NCI-H2081 (cell line): Measurements from ENCODE around the gene PPOX.

Experiments
- DNase-seq, 2 experiments: peaks; one replicate each; lab custom pipeline; 2025; lab: John Stamatoyannopoulos, UW

PPOX gene

DNA sequence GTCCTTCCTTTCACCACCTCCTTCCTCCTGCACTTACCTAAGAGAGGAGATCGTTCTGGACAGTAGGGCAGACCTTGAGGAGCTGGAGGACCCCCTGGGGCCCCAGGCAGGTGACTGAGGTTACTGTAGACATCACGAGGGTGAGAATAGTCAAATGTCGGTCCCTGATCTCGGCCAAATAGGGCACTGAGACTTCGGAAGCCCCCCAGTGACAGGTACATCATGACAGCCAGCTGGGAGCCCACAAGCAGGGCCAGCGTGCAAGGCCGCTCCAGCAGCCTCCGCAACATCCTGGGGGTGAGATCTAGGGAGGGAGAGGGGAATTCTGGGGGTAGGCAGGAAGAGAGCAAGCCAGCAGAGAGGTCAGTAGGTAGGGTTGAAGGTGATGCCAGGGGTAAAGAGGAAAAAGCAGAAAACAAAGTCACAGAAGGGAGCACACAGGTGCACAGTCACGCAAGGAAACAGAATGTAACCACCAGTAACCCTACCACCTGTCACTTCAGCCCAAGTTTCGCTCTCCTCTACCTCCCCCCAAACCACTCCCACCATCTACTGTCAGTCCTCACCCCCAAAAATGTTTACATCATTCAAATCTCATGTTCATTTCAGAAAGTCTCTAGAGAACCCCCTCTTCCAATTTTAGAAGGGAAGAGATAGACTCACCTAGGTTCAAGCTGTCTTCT is 9.7 kb downstream of the PPOX start:
- DNase-seq, result no peak

DNA sequence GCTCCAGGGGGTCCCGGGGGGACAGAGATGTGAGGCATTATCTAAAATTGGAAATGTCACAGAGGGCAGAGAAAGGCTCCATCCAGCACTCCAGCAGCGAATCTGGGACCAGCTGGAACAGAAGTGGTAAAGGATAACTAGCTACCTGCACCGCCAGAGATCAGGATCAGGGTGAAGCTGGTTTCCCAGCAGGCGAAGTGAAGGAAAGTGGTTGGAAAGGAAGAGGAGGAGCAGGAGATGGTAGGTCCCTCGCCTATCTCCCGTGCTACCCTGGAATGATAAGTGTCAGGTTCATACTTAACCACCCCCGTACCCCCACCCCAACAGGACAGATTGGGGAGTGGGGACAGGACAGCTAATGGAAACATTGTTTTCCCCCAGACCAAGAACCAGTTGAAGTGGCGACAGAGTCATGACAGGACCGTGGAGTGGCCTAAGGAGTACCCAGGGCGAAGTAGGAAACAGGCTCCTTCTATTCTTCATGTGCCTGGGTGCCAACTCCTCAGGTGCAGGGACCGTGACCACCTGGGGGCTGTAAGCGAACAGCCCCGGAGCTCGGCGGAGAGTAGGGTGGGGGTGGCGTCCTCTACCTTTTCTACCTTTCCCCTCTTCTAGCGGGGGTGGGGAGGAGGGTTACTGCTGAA is 10.4 kb downstream of the PPOX start:
- no peak for DNase-seq

DNA sequence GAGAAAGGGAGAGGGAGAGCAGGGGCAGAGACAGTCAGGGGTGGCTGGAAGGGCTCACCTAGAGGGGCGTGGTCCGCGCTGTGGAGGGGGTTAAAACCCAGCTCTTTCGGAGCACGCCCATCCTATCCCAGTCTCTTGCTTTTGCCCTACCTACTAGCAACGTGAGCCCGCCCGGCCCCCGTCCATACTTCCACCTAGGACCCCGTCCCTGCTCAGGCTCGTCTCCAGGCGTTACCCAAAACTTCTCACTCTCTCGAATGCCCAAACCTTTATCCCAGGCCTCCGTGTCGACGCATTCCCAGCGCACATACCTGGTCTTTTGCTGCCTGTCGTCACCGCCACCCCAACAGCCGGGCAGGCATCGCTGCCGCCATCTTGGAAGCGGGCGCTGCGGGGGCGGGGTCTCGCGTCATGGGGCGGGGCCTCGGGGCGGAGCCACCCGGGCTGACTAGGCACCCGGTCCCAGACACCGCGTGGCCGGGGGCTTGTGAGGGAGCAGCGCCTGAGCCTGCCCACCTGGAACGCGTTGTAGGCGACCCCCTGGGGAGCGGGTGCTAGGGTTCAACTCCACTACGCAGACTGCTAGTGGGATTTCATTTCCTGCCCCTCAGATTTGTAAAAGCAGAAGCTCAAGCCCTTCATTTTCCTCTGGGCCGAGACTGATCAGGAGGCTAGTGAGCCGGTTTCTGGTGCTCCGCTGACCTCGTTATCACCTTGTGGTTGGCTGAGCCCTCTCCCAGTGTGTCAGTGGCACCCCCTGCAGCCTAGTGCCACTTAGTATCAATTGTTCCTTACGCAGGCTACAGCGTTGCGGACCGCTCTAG is 11.1 kb downstream of the PPOX start, which contains the start of gene B4GALT3:
Gene B4GALT3 (minus strand): TSS at position 396 of the 824 bp plus-strand sequence. CDS start 1,447 bp downstream, outside the sequence.
- DNase-seq, result peak; percentile 91

DNA sequence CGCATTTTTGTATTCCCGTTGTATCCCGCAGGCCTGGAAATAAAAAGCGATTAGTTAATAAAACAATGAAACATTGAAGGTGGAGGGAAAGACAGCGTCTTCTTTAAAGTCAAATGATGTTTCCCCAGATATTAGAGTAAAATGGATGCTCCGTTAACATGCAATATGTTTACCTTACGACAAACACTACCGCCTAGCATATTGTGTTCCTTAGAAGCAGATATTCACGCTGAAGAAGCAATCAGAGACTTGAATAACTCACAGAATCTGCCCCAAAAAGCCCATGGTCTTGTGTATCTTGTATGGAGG is 11.7 kb downstream of the PPOX start:
- DNase-seq, result no peak

DNA sequence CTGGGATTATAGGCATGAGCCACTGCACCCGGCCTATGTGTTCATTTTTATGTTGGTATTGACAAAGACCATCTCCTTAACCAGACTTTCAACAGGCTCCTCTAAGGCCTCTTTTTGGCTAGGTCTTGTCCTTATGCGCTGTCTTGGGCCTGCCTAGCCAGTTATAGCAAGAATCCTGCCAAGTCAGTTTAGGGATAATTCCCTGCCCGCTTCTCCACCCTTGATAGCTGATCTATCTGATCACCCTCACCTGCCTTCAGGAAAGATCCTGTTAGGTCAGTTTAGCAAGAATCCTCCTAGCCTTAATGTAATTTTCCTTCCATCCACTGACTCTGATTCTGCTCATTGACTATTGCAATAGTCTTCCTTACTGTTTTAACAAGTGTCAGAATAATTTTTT is 13.5 kb downstream of the PPOX start:
- DNase-seq, result no peak

DNA sequence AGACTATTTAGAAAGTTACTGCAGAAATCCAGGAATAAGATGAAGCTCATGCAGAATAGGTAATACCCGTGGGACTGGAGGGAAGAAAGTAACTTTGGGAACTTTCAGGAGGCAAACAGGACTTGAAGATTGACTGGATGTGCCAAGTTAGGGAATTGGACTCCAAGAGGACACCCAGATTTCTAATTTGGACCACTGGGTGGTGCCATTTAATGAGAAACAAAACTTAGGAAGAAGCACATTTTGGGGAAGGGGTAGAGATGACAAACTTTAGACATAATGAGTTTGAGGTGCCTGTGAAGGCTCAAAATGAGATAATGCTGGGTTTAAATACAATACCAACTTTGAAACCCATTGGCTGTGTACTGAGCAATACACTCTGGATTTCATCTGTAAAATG is 14.4 kb downstream of the PPOX start:
- no peak for DNase-seq

DNA sequence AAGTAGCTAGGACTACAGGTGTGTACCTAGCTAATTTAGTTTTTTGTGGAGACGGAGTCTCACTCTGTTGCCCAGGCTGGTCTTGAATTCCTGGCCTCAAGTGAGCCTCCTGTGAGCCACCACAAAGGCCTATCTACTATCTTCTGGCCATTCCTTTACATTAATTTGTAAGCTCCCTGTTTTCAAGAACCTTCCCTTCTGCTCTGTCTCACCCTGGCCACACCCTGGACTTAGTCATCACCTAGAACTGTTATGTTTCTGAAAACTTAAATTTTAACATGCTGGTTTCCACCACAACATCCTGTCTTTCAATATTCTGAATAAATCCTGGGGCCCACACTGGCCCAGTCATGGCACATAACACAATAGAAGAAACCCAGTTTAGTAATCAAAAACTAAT is 16.0 kb downstream of the PPOX start:
- DNase-seq, result no peak

DNA sequence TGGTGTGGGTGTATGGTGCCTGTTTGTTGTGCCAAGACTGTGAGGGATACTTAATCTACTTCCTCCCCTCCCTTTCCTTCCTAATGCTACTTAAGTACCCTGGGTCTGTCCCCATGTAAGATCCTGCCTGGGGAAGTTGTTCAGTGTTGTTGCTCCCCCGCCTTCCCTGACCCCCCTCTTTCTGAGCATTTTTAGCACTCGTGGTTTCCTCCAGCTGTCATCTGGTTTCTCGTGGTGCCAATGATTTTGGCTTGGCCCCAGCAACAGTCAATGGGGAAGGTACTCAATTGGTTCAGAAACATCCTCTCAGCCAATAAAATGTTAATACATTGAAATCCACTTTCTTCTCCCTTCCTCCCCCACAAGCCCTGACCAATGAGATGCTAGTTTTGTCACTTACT is 19.1 kb downstream of the PPOX start:
- peak; percentile 48 to 68 for DNase-seq

DNA sequence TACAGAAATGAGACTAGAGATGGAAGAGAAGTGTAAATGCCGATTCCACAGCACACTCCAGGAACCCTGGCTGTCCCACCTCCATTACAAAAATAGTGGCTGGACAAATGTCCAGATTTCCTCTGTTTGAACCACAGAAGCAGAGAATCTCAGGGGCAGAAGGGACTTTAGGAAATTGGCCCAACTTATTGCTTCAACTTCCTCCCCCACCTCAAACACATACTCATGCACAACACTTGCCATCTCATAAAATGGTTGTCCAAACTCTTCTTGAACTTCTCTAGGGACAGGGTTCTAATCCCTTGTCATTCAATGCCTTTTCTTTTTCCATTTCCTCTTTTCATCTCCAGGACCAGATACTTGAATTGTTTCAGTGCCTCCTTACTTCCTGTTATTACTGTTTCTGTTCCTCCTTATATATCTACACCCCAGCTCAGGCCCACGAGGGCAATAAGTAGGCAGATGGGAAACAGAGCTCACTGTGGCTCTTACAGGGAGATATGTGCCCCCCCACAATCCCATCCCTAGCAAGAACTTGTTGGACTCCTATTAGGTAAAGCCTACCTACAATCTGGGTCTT is 19.6 kb downstream of the PPOX start:
- no peak for DNase-seq

DNA sequence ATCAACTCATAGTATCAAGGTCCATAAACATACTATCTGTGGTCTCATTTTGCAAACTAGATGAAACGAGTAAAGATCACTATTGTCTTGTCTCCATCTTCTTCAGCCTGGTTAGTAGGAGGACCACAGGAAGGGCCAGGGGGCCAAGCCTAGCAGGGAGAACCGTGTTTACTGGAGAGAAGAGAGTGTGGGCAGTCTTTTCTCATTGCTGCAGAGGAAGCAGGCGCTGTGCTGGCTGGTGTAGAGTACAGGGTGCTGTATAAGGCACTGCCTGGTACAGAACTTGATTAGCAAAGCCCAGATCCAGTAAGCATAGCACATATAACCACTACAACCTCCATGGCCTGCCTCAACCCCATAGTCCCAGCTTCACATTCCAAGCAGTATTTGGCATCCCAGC is 21.1 kb downstream of the PPOX start:
- DNase-seq, result no peak

DNA sequence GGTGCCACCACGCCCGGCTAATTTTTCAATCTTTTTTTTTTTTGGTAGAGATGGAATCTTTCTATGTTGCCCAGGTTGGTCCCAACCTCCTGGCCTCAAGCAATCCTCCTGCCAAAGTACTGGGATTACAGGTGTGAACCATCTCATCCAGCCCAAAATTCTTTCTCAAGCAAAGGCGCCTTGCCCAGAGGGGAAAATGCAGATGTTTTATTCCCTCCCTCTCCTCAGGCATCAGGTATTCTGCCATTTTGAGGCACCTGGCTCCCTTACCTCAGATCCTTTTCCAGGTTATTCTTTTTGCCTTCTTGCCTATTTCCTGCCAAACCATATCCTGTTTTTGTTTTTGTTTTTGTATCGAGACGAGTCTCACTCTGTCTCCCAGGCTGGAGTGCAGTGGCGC is 22.2 kb downstream of the PPOX start:
- no peak for DNase-seq

DNA sequence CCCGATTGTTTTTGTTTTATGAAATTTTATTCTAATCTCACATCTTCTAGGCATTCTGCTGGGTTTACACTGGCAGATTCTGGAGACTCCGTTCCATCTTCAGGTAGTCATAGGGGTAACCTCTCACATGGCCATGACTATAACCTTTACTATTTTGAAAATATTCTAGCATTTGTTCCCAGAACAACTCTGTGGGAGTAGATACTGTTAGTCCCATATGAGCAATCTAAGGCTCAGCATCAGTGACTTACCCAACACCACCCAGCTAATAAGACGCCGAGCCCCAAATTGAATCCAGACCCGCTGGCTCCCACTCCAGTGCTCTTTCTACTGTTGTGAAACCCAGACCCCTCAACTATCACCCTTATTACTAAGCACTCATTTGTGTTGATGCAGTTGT is 22.8 kb downstream of the PPOX start:
- DNase-seq, result no peak

DNA sequence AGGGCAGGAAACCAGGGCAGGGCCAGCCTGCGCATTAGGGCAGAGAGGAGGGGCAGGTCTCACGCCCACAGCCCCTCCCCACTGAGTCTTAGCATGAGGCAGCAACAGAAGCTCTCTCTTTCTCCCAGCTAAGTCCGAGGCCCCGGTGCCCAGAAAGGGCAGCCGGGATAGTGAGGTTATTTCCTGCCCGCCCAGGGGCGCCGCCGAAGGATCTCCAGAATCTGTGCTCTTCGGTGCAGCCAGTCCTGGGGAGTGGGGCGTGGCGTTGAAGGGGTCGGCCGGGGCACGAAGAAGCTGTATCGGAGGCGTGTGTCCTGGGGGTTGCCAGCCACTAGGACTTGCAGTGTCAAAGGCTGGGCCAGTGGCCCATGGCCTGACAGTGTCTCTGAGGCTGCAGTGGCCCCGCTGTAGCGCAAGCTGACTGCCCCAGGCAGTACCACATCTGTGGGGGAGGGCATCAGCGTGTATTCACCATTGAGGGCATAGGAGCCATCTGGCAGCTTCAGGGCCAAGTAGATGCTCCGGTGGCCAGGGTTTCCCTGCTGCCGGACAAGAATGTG is 24.8 kb downstream of the PPOX start:
- DNase-seq, result no peak

DNA sequence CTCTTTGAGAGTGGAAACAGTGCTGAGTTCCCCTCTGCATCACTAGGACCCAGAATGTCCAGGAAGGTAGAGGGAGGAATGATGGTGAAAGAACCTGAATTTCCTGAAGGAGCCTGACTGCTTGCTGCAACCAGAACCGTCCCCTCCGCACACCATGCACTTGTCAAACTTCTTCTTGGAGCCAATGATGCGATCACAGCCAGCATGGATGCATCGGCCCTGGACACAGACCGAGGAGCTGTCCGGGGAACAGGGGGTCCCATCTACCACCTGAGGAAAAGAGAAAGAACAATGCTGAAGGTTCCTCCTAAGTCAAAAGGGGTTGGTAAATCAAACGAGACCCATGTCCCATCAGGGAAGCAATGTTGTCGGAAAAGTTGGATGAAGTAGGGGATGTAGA is 25.7 kb downstream of the PPOX start:
- no peak for DNase-seq

DNA sequence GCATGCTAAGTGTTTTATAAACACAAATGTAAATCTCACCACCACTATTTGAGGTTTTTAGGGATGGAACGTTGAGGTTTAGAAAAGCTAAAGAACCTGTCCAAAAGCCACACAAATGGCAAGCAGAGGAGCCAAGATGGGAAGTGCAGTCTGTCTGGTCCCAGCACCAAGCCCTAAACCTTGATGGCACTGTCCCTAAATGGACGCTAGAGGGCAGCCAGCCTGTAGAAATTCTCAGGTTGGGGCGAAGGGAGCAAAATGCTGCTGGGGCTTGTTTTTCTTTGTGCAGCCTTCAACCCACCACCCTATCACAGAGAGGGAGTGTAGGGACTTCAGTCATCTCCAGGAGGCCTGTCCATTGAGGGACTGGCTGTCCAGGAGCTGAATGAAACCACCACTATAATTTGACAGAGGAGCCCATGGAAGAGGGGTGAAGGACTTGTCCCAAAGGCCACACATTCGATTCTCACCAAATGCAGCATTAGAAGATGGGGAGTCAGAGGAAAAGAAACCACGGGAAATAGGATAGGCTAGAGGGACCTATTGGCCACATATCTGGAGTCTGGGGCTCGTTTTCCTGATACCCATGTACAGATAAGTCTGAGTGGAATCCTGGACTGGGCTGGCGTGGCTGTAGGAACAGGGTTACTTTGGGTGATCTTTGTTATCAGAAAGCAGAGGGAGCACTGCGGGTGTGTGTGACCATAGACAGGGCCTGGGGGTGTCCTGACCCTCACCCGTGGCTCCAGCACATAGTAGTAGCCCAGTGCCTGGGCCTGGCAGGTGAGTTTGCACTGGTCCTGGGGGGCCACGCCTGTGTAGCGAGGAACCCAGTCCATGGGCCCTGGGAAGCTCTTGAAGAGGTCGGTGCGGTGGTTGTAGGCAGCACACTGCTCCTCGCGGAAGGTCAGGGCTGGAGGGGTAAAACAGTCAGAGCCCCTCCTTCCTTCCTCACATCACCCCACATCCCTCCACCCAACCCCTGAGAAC is 26.5 kb downstream of the PPOX start:
- DNase-seq, result peak; percentile 84 to 88

DNA sequence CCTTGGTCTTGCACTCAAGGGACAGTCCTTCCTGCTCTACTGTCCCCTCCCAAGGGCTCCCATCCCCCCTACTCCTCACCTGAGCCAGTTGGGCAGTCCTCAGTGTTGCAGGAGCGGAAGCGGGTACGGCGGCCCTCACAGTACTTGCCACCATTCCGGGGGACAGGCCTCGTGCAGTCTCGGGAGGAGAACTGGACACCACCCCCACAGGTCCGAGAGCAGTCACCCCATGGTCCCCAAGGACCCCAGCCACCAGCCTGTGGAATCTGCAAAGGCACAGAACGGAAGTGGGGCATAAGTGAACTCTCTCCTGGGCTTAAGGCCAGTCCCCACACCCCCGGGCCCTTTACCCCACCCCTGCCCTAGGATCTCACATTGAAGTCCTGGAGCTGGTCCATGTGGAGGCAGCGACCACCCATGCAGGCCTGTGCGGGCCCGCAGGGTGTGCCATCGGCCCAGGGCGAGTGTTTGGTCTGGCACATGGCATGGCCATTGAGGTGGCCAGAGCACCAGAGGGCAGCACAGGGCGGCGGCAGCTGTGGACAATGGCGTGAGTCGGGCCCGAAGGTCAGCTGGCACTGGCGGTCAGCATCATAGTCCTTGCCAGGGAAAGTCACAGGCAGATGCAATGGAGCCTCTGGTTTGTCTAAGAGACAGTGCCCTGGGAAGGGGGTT is 27.5 kb downstream of the PPOX start:
- DNase-seq, result no peak

DNA sequence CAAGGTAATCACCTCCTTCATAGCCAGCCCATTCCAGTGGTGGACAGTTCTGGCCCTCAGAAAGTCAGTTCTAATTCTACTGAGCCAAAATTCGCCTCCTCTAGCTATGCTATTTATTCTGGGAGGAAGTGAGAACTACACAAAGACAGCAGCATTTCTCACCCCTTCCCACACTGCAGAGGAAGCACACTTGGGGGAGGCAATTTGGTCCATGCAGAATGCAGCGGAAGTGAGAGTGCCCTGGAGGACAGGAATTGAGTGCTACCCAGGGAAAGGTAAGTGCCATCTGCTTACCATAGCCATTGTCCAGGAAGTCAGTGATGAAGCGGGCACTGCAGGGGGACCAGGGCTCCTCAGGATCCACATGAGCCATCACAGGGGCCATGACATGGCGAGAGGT is 28.9 kb downstream of the PPOX start:
- no peak for DNase-seq

DNA sequence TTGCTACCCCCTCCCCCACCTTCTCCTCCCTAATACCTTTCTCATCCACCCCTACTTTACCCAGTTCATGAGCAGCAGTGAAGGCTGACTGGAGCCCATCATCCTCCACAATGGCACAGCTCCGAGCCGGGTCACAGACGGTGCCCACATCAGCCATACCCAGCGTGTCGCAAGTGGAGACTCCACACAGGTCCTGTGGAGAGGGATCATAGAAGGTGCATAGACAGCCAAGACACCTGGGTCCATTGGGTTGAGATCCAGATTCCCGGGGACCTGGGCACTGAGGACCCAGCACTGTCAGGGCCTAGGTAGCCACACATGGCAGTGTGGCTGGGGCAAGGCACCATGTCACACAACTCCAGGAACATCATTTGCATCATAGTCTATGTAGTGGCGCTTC is 29.9 kb downstream of the PPOX start:
- no peak for DNase-seq

DNA sequence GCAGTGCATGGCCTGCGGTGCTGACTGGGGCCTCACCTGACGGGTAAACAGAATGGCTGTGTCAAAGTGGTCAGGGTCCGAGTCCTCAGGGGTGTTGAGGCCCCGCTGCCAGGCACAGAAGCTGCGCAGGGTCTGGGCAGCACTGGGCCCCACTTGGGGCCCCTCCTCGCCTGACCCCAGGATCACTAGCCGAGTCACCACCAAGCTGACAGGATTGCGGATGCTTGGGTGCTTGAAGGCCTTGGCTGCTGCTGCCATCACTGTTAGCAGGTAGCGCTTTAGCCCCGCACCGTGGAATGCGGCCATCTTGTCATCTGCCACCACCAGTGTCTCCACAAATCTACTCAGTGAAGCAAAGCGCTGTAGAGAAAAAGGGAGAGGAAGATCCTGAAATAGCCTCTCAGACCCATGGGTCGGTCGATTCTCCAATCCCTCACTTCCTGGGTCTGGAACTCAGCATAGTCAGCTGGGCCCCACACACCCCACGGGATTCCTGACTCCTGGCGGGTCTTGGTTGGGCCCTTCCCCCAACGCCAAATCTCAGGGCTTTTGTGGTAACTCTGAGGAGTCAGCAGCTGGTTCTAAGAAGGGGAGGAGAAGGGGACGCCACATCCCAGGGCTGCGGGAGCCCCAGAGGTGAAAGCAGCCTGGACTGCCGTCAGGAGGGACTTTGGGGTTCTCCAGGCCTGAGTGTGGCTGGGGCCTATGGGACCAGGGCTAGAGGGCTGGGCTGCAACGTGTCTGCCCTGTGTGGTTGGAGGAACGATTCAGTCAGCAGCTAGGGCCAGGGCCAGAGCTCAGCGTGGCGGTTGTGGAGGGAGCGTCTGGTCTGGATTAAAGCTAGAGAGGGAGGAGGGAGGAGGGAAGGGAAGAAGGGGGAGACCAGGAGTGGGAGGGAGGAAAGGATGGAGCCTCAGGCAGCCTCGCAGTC is 30.6 kb downstream of the PPOX start:
- no peak for DNase-seq
